K562 (cell line): ENCODE data around the gene B4GALNT2. TPM values are rescaled to one million over a fixed set of nuclear protein-coding genes. Genes with fewer than 3 reads are reported as not detected.

Experiments used
- ARID1B ChIP-seq: fragments of 450-650 bp; IDR thresholded peaks from 2 replicates; pipeline ENCODE4 v1.6.1; 2016; ENCODE audit warnings: antibody characterized with exemption, mild to moderate bottlenecking, inconsistent platforms
- BCLAF1 ChIP-seq, 2 experiments: fragments of 450-650 bp in 1 of 2; IDR thresholded peaks; 2 replicates each; pipeline ENCODE4 v1.6.1; 2011 to 2017; ENCODE audit warnings: low read depth in 2 of 2, antibody characterized with exemption in 1 of 2, borderline replicate concordance in 1 of 2, low read length in 1 of 2, mild to moderate bottlenecking in 1 of 2, mixed read lengths in 1 of 2; ENCODE audit not compliant: control insufficient read depth in 1 of 2
- ETS1 ChIP-seq: conservative IDR thresholded peaks from 2 replicates; pipeline ENCODE4 v1.6.1; 2011; ENCODE audit warnings: low read depth, mild to moderate bottlenecking, low read length; ENCODE audit not compliant: control insufficient read depth
- MECOM ChIP-seq: fragments of 250-450 bp; sonication (Bioruptor Pico); IDR thresholded peaks from 2 replicates; pipeline ENCODE4 v1.8.0; 2022; ENCODE audit warnings: inconsistent platforms
- POLR2H ChIP-seq: IDR thresholded peaks from 2 replicates; pipeline ENCODE4 v1.6.1; 2016; ENCODE audit warnings: missing genetic modification characterization, low read depth, mild to moderate bottlenecking, control low read depth, missing compliant biosample characterization, moderate library complexity
- PTBP1 ChIP-seq: fragments of 200-400 bp; formaldehyde crosslinking; IDR thresholded peaks from 2 replicates; pipeline ENCODE4 v1.6.1; 2017; ENCODE audit warnings: low read depth, low read length
- RB1 ChIP-seq: fragments of 450-650 bp; IDR thresholded peaks from 2 replicates; pipeline ENCODE4 v1.6.1; 2017; ENCODE audit warnings: low read depth, mild to moderate bottlenecking
- TAF9B ChIP-seq: fragments of 450-650 bp; IDR thresholded peaks from 2 replicates; pipeline ENCODE4 v1.6.1; 2018; ENCODE audit warnings: mild to moderate bottlenecking; ENCODE audit not compliant: partially characterized antibody
- THRAP3 ChIP-seq: fragments of 450-650 bp; IDR thresholded peaks from 2 replicates; pipeline ENCODE4 v1.6.1; 2016; ENCODE audit warnings: mild to moderate bottlenecking, inconsistent platforms, borderline replicate concordance
- ZMIZ1 ChIP-seq, 2 experiments: fragments of 150-350 bp in 1 of 2; IDR thresholded peaks; 2 replicates each; pipeline ENCODE4 v1.6.1; 2012 to 2016; ENCODE audit warnings: low read depth in 2 of 2, low read length in 2 of 2, mild to moderate bottlenecking in 1 of 2, moderate library complexity in 1 of 2
- ZNF316 ChIP-seq: fragments of 450-650 bp; IDR thresholded peaks from 2 replicates; pipeline ENCODE4 v1.6.1; 2016
- polyA plus RNA-seq, 8 experiments: library from polyadenylated mRNA; depleted of rRNA in 4 of 8; stranded (reverse) in 5 of 8; unstranded in 3 of 8; fragments of >200 nt; fragmentation: Nextera tagmentation in 2 of 8; fragmentation: Illumina TruSeq in 1 of 8; extraction: Ambion mirVana in 2 of 8; extraction: Trizol in 1 of 8; gene quantifications; 2 replicates each; pipeline versions ENCODE4 v1.2.1 to v1.2.3, GENCODE V29; 2011 to 2014; ENCODE audit warnings: inconsistent platforms in 1 of 8, missing spikeins in 1 of 8
- total RNA-seq, 7 experiments: library from RNA; depleted of rRNA in 6 of 7; stranded (reverse); fragments of >200 nt in 6 of 7; fragmentation: Illumina TruSeq in 2 of 7; extraction: Trizol in 2 of 7; gene quantifications; 2 replicates each; pipeline versions ENCODE4 v1.2.1 to v1.2.3, GENCODE V29; 2011 to 2021; ENCODE audit warnings: low replicate concordance in 1 of 7
- TF ChIP-seq, protein P1 (sequence below): fragments of 250-450 bp; sonication (Bioruptor Pico); IDR thresholded peaks from 2 replicates; pipeline ENCODE4 v1.8.0; 2021; ENCODE audit warnings: moderate library complexity, mild to moderate bottlenecking, inconsistent platforms
- TF ChIP-seq, protein P2 (sequence below): IDR thresholded peaks from 2 replicates; pipeline ENCODE4 v1.6.1; 2011; ENCODE audit warnings: borderline replicate concordance, low read depth, mild to moderate bottlenecking, moderate library complexity, low read length; ENCODE audit not compliant: insufficient read depth, poor library complexity, severe bottlenecking

The B4GALNT2 gene
- total and polyA plus RNA-seq, 9 of the 15 experiments (the other 6 are each of a cell fraction or from before 2014, with no cell fraction given): not detected

GRCh38 chr17:49191409-49191916 lies 58.9 kb downstream of the B4GALNT2 start (continued):
- TF ChIP-seq BCLAF1 (IDR thresholded peaks at IDR 0.05; ENCODE audit: borderline replicate concordance in 1 of 2, control insufficient read depth in 1 of 2, low read depth in 2 of 2, low read length in 1 of 2) (no peak), ETS1 (no peak), ZMIZ1 (IDR thresholded peaks at IDR 0.05; ENCODE audit: low read depth in 2 of 2, low read length in 2 of 2) (no peak), PTBP1 (no peak), ZNF316 (peak; percentile 93), MECOM (no peak), ARID1B (no peak), RB1 (no peak), POLR2H (no peak), THRAP3 (no peak), TAF9B (peak; percentile 12)
- TF ChIP-seq, protein P1, sequence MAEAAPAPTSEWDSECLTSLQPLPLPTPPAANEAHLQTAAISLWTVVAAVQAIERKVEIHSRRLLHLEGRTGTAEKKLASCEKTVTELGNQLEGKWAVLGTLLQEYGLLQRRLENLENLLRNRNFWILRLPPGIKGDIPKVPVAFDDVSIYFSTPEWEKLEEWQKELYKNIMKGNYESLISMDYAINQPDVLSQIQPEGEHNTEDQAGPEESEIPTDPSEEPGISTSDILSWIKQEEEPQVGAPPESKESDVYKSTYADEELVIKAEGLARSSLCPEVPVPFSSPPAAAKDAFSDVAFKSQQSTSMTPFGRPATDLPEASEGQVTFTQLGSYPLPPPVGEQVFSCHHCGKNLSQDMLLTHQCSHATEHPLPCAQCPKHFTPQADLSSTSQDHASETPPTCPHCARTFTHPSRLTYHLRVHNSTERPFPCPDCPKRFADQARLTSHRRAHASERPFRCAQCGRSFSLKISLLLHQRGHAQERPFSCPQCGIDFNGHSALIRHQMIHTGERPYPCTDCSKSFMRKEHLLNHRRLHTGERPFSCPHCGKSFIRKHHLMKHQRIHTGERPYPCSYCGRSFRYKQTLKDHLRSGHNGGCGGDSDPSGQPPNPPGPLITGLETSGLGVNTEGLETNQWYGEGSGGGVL (CRISPR knock-in tag): no peak
- TF ChIP-seq, protein P2, sequence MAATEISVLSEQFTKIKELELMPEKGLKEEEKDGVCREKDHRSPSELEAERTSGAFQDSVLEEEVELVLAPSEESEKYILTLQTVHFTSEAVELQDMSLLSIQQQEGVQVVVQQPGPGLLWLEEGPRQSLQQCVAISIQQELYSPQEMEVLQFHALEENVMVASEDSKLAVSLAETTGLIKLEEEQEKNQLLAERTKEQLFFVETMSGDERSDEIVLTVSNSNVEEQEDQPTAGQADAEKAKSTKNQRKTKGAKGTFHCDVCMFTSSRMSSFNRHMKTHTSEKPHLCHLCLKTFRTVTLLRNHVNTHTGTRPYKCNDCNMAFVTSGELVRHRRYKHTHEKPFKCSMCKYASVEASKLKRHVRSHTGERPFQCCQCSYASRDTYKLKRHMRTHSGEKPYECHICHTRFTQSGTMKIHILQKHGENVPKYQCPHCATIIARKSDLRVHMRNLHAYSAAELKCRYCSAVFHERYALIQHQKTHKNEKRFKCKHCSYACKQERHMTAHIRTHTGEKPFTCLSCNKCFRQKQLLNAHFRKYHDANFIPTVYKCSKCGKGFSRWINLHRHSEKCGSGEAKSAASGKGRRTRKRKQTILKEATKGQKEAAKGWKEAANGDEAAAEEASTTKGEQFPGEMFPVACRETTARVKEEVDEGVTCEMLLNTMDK: no peak
